HG02981 (cell line): ENCODE data around the gene STAC.

Experiments used
- ATAC-seq: cut with Tn5 transposase; IDR thresholded peaks from one replicate; pipeline ENCODE4 v1.9.1; 2021; ENCODE audit warnings: mild to moderate bottlenecking, moderate library complexity; ENCODE audit not compliant: unreplicated experiment

The STAC gene

DNA sequence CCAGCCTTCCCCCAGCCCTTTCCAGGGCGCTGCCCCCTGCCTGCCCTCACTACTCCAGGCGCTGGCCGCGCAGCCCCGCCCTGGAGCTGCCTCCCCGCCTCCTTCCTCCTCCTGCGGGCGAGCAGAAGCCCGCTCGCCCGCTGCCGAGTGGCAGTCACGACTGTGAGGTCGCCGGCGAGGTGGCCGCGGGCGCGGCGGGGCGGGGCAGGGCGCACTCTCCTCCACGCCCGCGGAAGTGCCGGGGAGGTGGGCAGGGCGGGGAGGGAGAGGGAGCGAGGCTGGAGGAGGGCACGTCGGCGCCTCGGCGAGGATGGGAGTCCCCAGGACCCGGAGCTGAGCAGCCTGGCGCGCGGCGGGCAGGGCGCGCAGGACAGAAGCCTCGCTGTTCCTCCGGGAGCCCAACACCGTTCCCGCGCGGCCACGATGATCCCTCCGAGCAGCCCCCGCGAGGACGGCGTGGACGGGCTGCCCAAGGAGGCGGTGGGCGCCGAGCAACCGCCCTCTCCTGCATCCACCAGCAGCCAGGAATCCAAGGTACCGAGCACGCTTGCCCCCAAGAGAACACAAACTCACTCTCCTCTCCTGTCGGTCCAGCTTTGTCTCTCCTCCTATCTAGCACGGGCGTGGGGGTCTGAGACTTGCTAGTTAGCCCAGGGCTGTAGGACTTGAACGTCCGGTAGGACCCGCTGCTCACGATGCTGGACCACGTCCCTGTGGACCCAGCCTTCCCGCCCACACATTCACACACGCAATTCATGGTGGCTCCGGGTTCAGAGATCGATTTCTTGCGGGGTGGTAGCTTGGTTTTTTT lies at the start of gene STAC:
TSS of gene STAC (plus strand) at position 284 of the 811 bp plus-strand sequence. CDS start at position 424, 140 bp downstream.
- no peak for ATAC-seq

GRCh38 chr3:36332139-36332538 lies 48.2 kb upstream of the STAC start:
- no peak for ATAC-seq

- ATAC-seq: no peak
Observed at GRCh38 chr3:36362216-36362615, 18.1 kb upstream of the STAC start.

- ATAC-seq: no peak
Observed at GRCh38 chr3:36362973-36363372, 17.3 kb upstream of the STAC start.

DNA sequence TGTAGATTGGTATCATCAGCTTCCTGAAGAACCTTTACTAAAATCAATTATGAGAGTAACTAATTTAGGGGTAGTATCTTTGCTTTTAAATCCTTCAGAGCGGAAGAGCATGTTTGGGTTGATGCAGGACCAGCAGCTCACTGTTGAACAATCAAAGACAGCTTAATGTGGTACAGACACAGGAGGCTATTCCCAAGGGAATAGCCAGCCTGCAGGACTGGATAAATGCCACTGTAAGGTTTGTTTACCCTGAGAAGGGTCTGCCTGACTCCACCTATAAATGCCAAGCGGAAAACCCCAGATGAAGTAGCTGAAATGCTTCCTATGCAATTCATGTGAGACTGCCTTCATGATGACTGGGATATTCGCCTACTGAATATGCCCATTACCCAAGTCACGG lies 16.0 kb upstream of the STAC start:
- no peak for ATAC-seq

GRCh38 chr3:36365829-36366228 lies 14.5 kb upstream of the STAC start:
- ATAC-seq: no peak

- no peak for ATAC-seq
Observed at GRCh38 chr3:36366308-36366707, 14.0 kb upstream of the STAC start.

GRCh38 chr3:36367912-36368573 lies 12.3 kb upstream of the STAC start:
- no peak for ATAC-seq

GRCh38 chr3:36372534-36372935 lies 7.8 kb upstream of the STAC start:
- ATAC-seq: no peak

DNA sequence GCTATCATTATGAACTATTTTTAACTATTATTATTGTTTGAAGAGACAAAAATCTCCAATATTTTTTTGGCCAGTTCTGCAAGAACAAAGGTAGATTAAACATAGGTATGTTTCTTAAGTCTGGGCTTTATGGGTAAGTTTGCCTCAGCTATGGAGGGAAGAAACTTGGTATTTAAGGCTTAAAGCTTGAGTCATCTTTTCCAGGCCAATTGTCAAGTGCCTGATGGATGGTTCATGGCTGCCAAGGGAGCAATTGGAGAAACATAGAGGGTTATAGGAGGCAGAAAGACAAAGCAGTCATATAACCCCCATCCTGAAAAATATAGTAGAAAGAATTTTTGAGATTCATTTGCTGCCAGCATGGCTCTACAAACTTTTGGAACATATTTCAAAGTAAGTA lies 7.2 kb upstream of the STAC start:
- ATAC-seq: no peak

- ATAC-seq: no peak
Observed at GRCh38 chr3:36373666-36374065, 6.6 kb upstream of the STAC start.

GRCh38 chr3:36379872-36380220 lies 458 bp upstream of the STAC start:
- ATAC-seq: no peak

- ATAC-seq: no peak
Observed at GRCh38 chr3:36381311-36381956, 1.1 kb downstream of the STAC start.

- ATAC-seq: no peak
Observed at GRCh38 chr3:36393563-36393962, 13.3 kb downstream of the STAC start.

DNA sequence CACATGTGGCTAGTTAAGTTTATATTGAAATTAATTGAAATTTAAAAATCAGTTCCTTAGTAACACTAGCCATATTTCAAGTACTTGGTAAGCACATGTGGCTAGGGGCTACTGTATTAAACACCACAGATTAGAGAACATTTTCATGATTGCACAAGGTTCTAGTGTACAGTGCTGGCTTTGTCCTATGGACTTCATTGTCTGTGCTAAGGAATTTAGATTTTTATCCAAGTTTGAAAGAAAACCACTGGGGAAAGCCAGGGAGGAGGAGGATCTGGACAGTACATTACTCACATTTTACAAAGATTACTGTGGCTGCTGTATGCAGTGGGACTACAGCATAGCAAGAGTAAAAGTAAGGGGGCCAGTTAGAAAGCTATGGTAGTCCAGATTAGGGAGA lies 13.9 kb downstream of the STAC start:
- ATAC-seq: no peak

DNA sequence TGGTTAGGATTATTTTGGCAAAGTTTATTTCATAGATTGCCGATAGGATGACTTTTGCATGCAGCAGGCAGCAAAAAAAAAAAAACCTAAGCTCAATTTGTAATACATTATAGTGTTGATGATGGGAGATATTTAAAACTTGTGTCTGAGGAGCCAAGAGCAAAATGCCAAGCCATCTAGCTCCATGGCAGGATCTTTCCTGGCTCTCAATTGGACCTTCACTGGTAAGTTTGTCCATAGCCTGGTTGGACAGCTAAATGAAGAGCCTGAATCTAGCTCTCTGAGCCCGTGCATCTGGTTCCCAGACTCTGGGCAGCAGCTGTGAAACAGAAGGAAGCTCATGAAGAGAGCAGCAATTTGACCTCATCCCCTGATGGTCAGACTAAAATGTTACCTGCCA lies 17.5 kb downstream of the STAC start:
- no peak for ATAC-seq

GRCh38 chr3:36399933-36400332 lies 19.6 kb downstream of the STAC start:
- no peak for ATAC-seq

DNA sequence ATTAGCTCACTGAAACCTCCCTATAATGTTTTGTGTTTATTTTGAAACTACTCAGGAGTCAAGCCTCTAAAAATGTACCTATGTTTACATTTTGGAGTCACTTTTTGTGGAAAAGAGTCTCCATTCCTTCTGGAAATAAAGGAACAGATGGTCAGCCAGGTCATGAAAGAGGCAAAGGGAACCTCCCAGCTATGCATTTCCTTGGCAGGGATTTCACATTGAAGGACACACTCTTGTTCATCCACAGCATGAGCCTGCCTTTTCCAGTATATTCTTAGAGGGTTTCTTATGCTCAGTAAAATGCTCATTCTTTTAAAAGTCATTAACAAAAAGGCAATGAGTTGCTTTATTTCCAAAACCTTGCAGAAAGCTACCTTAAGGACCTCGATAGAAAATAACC lies 20.8 kb downstream of the STAC start:
- ATAC-seq: no peak

GRCh38 chr3:36403661-36404060 lies 23.4 kb downstream of the STAC start:
- ATAC-seq: no peak

- no peak for ATAC-seq
Observed at GRCh38 chr3:36405190-36405589, 24.9 kb downstream of the STAC start.

DNA sequence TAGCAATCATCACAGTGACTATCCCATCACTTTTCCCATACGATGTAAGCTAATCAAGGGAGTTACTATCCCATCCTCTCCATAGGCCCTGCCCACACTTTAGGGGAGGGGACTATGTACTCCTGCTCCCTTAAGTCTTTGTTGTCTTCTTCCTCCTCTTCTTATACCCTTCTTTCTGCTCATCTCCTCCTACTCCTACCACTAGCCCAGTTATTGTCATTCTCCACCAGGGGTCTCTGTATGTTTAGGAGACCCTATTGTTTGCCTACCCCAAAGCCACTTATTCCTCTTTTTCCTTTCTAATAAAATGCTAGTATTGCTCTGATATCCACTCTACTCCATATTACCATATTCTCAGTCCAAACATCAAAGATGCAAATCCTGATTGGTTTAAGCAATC lies 27.8 kb downstream of the STAC start:
- ATAC-seq: no peak

- no peak for ATAC-seq
Observed at GRCh38 chr3:36409862-36410261, 29.6 kb downstream of the STAC start.
